GM12801 (cell line): Measurements from ENCODE around the gene ARL2BP.

ENCODE experiments used
- TF ChIP-seq, protein P1 (sequence below): IDR thresholded peaks from one replicate; pipeline ENCODE4 v1.5.1; 2011; ENCODE audit warnings: control low read depth; ENCODE audit not compliant: insufficient read length; ENCODE audit errors: extremely low read depth

ARL2BP gene

DNA sequence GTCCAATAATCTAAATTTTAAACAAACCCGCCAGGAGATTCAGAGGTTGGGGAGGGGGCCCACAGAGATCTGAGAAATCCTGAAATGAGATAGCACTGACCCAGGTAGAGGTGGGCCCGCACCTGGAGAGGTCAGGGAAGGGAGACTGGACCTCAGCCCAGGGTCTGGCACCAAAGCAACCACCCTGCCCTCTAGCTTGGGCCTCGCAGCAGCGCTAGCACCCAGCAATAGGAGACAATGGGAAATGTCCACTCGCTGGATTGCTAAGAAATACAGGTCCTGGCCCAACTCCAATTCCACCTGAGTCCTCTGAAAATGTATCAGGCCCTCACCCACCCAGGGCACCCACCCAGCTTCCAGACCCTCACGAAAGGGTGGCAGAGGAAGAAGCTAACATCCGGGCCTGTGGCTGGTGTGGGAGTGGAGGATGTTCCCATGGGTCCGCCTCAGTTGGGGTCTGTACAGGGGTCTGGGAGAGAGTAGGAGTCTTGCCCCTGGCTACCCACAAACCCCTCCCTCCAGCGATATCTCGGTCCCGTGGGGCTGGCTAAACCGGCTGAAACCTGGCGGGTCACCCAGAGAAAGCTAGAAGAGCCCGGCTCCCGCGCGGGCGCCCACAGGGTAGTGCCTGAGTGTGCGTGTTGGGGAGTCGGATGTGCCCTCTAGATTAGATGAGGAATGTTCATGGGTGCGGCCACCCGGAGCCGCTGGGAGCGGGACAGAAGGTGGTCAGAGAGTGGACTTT lies 38.3 kb downstream of the ARL2BP start:
- TF ChIP-seq, protein P1, sequence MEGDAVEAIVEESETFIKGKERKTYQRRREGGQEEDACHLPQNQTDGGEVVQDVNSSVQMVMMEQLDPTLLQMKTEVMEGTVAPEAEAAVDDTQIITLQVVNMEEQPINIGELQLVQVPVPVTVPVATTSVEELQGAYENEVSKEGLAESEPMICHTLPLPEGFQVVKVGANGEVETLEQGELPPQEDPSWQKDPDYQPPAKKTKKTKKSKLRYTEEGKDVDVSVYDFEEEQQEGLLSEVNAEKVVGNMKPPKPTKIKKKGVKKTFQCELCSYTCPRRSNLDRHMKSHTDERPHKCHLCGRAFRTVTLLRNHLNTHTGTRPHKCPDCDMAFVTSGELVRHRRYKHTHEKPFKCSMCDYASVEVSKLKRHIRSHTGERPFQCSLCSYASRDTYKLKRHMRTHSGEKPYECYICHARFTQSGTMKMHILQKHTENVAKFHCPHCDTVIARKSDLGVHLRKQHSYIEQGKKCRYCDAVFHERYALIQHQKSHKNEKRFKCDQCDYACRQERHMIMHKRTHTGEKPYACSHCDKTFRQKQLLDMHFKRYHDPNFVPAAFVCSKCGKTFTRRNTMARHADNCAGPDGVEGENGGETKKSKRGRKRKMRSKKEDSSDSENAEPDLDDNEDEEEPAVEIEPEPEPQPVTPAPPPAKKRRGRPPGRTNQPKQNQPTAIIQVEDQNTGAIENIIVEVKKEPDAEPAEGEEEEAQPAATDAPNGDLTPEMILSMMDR = no peak

DNA sequence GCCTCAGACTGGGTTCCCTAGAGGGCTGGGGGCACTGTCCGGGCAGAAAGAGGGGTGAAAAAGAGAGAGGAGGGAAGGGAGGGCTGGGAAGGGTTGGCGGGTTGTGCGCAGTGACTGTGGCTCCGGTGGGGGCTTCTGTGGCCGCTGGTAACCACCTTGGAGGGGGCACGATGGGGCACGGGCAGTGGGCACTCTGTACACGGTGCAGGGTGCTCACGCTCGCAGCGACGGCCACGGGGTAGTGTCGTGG lies 38.8 kb downstream of the ARL2BP start:
- TF ChIP-seq, protein P1 = no peak

DNA sequence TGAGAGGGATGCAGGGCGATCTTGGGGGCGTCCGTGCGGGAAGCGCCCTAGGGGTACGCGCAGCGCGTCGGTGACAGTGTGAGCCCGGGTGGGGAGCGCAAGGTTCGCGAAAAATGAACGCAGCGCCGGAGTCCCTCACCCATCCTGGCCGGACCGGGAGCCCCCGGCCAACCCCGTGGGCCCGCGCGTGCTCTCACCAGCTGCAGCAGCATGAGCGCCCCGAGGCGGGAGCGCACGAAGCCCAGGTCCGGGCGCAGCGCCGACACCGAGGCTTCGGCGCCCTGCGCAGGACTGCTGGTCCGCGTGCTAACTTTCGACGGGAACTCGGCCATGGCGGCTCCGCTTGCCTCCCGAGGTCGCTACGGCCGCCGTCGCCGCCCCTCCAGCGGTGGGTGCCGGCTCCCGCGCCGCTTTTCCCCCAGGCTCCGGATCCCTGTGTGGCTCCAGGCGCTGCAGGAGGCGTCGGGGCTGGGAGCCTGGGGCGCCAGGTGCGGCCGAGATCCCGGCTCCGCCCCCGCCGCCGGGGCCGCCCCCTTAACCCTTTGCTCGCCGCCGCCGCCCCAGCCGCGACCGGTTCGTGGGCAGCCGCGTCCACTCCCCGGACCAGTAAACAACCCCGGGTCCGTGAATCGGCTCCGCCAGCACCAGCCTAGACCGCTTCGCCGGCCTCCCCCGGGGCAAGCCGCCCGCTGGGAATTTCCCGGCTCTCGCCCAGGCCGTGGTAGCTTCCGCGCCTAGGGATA lies 39.3 kb downstream of the ARL2BP start, which contains the start of gene PLLP:
Gene PLLP (minus strand): TSS at position 464 of the 743 bp plus-strand sequence. CDS start 132 bp downstream, at position 332.
- TF ChIP-seq, protein P1 = no peak

DNA sequence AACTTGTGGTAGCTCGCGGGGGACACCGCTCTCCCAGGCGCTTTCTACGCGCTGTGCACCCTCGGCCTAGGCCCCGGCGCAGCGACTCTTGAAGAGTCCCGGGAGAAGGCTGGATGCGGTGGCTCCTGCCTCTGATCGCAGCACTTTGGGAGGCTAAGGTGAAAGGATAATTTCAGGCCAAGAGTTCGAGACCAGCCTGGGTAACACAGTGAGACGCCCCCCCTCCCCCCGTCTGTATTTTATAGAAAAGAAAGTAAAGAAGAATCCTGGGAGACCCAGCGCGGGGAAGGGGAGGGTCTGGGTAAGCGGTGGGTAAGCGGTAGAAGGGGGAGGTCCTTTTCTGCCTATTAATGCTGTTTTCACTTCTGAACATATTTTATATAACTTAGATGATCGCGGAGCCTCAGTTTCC lies 39.9 kb downstream of the ARL2BP start:
- TF ChIP-seq, protein P1 = no peak

DNA sequence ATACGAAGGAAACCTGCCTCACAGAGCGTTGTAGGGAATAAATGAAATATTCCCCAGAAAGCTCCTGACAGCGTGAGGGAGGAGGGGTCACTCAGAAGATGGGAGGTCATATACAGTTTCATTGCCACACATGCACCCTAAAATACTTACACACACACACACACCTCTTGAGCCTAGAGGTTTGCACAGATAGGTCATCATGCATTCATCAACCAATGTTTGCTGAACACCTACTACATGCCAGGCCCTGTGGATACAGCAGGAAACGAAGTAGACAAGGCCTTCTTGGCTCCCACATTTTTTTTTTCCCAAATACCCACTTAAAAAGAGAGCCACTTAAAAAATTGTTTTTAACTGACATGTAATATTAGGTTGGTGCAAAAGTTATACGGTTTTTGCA lies 40.3 kb downstream of the ARL2BP start:
- TF ChIP-seq, protein P1 = no peak

DNA sequence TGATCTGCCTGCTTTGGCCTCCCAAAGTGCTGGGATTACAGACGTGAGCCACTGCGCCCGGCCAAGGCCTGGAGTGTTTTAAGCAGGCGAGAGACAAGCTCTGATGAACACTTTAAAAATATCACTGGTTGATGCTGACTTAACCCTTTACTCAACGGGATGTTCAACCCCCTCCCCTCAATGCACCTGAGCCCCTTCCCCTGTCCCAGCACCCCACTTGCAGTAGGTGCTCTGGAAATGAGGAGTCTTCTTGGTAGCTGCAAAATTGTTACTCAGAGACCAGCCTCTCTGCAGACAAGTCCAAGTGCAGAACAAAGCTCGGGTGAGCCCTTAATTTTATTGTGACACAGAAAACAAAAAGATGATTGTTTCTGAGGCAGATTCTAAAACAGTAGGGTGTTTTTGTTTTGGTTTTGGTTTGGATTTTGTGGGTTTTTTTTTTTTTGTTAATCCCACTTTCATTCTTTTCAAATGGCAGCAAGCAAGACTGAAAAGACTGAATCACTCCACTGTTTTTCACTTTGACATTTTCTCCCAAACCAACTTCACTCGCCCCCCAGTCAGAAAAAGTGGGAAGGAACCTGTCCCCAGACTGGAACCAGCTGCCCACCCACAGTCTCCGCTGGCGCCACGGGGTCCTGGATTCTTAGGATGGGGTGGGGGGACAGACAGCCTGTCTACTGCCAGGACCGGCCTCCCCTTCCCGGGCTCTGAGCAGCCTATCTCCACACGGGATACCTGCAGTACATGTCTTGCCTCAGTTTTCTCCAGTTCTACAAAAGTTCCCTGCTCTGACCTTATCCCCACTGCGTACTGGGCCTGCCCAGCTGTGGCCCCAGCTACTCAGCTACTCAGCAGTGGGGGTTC lies 44.6 kb downstream of the ARL2BP start:
- TF ChIP-seq, protein P1 = no peak

DNA sequence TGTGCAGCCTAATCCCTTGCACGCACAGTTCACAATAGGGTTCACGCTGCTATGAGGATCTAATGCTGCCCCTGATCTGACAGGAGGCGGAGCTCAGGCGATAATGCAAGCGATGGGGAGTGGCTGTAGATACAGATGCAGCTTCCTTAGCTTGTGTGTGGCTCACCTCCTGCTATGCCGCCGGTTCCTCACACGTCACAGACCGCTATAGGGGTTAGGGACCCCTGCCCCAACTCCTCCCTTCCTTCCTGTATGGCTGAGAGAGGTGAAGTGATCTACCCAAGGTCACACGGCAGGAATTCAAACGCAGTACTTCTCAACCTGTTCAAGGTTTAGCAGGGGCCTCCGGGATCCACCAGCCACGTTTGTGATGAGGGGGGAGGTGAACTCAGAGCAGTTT lies 52.8 kb downstream of the ARL2BP start:
- TF ChIP-seq, protein P1 = no peak
